IMR-90 (cell line): ENCODE results near the gene CAMKMT. TPM values are rescaled to one million over a fixed set of nuclear protein-coding genes. Genes with fewer than 3 reads are reported as not detected.

Experiments
- ATAC-seq: fragments of 200-7000 bp; cut with Tn5 transposase; 2 replicates; pipeline ENCODE4 v1.9.1; 2020; ENCODE audit warnings: low read depth, mild to moderate bottlenecking, moderate library complexity
- BruUV-seq: library from RNA; stranded (reverse); fragments of 400-500 nt; replicated peaks from 2 replicates; lab custom pipeline; 2021; lab: Mats Ljungman, UMichigan
- CTCF ChIA-PET: fragments of 300-600 bp; formaldehyde crosslinking; extraction: SDS; loops from one replicate; lab custom pipeline; 2021; ENCODE audit warnings: antibody characterized with exemption; lab: Yijun Ruan, JAX
- POLR2A ChIA-PET: fragments of 300-600 bp; sonication (Branson Sonifier 250); formaldehyde crosslinking; loops from one replicate; lab custom pipeline; 2022; ENCODE audit warnings: antibody characterized with exemption; ENCODE audit not compliant: unreplicated experiment; lab: Charles Lee
- DNase-seq: peaks from one replicate; pipeline ENCODE4 v3.0.0; 2013
- H2AFZ ChIP-seq: replicated peaks from 2 replicates; pipeline ENCODE3; 2013; ENCODE audit warnings: low read length, mild to moderate bottlenecking; ENCODE audit not compliant: poor library complexity
- H2AK5ac ChIP-seq: 2 replicates; pipeline ENCODE4 v1.6.1; 2013; ENCODE audit warnings: low read depth, low read length, inconsistent platforms
- H2AK9ac ChIP-seq: replicated peaks from 2 replicates; pipeline ENCODE3; 2013; ENCODE audit warnings: mild to moderate bottlenecking, low read depth, low read length, moderate library complexity; ENCODE audit not compliant: poor library complexity
- H2BK120ac ChIP-seq: 2 replicates; pipeline ENCODE4 v1.6.1; 2013; ENCODE audit warnings: low read depth, low read length, inconsistent platforms
- H2BK15ac ChIP-seq: 3 replicates; pipeline ENCODE4 v1.6.1; 2013; ENCODE audit warnings: low read depth, low read length, inconsistent platforms
- H2BK20ac ChIP-seq: 2 replicates; pipeline ENCODE4 v1.6.1; 2013; ENCODE audit warnings: low read depth, mild to moderate bottlenecking, inconsistent platforms, low read length, moderate library complexity
- H2BK5ac ChIP-seq: 2 replicates; pipeline ENCODE4 v1.6.1; 2013; ENCODE audit warnings: mild to moderate bottlenecking, low read depth, low read length, inconsistent platforms; ENCODE audit not compliant: poor library complexity, severe bottlenecking
- H3K14ac ChIP-seq: replicated peaks from 2 replicates; pipeline ENCODE4 v1.6.1; 2013; ENCODE audit warnings: low read depth, low read length, inconsistent platforms
- H3K18ac ChIP-seq: 2 replicates; pipeline ENCODE4 v1.6.1; 2013; ENCODE audit warnings: low read depth, low read length, control low read depth
- H3K23ac ChIP-seq: 2 replicates; pipeline ENCODE4 v1.6.1; 2013; ENCODE audit warnings: low read depth, low read length, inconsistent platforms
- H3K27ac ChIP-seq: 2 replicates; pipeline ENCODE4 v1.5.1; 2013; ENCODE audit warnings: mild to moderate bottlenecking, control low read depth, low read length; ENCODE audit not compliant: insufficient read depth
- H3K27me3 ChIP-seq: 2 replicates; pipeline ENCODE4 v1.6.1; 2013; ENCODE audit warnings: low read length; ENCODE audit not compliant: control insufficient read depth, insufficient read depth
- H3K36me3 ChIP-seq: 2 replicates; pipeline ENCODE4 v1.6.1; 2013; ENCODE audit warnings: low read length, mixed read lengths; ENCODE audit not compliant: control insufficient read depth, insufficient read depth
- H3K4ac ChIP-seq: 2 replicates; pipeline ENCODE4 v1.6.1; 2013; ENCODE audit warnings: low read depth, low read length, inconsistent platforms
- H3K4me1 ChIP-seq: 2 replicates; pipeline ENCODE4 v1.6.1; 2013; ENCODE audit warnings: low read length, mixed read lengths; ENCODE audit not compliant: control insufficient read depth, insufficient read depth
- H3K4me2 ChIP-seq: 2 replicates; pipeline ENCODE4 v1.6.1; 2013; ENCODE audit warnings: low read depth, mild to moderate bottlenecking, control low read depth, low read length, moderate library complexity
- H3K4me3 ChIP-seq: 2 replicates; pipeline ENCODE4 v1.5.1; 2013; ENCODE audit warnings: low read depth, mild to moderate bottlenecking, control low read depth, low read length, moderate library complexity; ENCODE audit not compliant: insufficient read depth
- H3K56ac ChIP-seq: 2 replicates; pipeline ENCODE4 v1.6.1; 2013; ENCODE audit warnings: low read length, inconsistent platforms; ENCODE audit not compliant: insufficient read depth; ENCODE audit errors: extremely low read depth
- H3K79me1 ChIP-seq, 2 experiments: 2 replicates each; pipeline ENCODE4 v1.6.1; 2013; ENCODE audit warnings: low read length in 2 of 2, inconsistent platforms in 1 of 2, low read depth in 1 of 2
- H3K9ac ChIP-seq: 2 replicates; pipeline ENCODE4 v1.6.1; 2013; ENCODE audit warnings: low read depth, low read length, control low read depth
- H3K9me1 ChIP-seq: 2 replicates; pipeline ENCODE4 v1.6.1; 2013; ENCODE audit warnings: low read length, inconsistent platforms; ENCODE audit not compliant: insufficient read depth
- H3K9me3 ChIP-seq: 2 replicates; pipeline ENCODE4 v1.6.1; 2013; ENCODE audit warnings: low read length; ENCODE audit not compliant: control insufficient read depth, insufficient read depth
- H4K20me1 ChIP-seq: 2 replicates; pipeline ENCODE4 v1.6.1; 2013; ENCODE audit warnings: low read length, inconsistent platforms; ENCODE audit not compliant: insufficient read depth
- H4K5ac ChIP-seq: 2 replicates; pipeline ENCODE4 v1.6.1; 2013; ENCODE audit warnings: mild to moderate bottlenecking, low read depth, low read length, control low read depth
- H4K8ac ChIP-seq, 2 experiments: 2 replicates each; pipeline ENCODE4 v1.6.1; 2013; ENCODE audit warnings: low read depth in 2 of 2, low read length in 2 of 2, control low read depth in 1 of 2, inconsistent platforms in 1 of 2
- H4K91ac ChIP-seq: 2 replicates; pipeline ENCODE4 v1.6.1; 2013; ENCODE audit warnings: low read depth, low read length, inconsistent platforms; ENCODE audit not compliant: insufficient read depth
- BHLHE40 ChIP-seq: fragments of 150-350 bp; IDR thresholded peaks from 2 replicates; pipeline ENCODE4 v1.6.1; 2016; ENCODE audit warnings: mild to moderate bottlenecking, low read depth, low read length
- CEBPB ChIP-seq: IDR thresholded peaks from 2 replicates; pipeline ENCODE4 v1.6.1; 2012; ENCODE audit warnings: low read depth, low read length, improper control_type of control experiment
- CHD1 ChIP-seq: IDR thresholded peaks from 2 replicates; pipeline ENCODE4 v1.6.1; 2012; ENCODE audit warnings: low read depth, low read length, improper control_type of control experiment
- FOS ChIP-seq: fragments of 150-350 bp; IDR thresholded peaks from 2 replicates; pipeline ENCODE4 v1.6.1; 2016; ENCODE audit warnings: low read depth, low read length
- MAFK ChIP-seq: IDR thresholded peaks from 2 replicates; pipeline ENCODE4 v1.6.1; 2012; ENCODE audit warnings: low read depth, low read length, improper control_type of control experiment
- MAZ ChIP-seq: IDR thresholded peaks from 2 replicates; pipeline ENCODE4 v1.6.1; 2012; ENCODE audit warnings: low read depth, mild to moderate bottlenecking, low read length, improper control_type of control experiment, moderate library complexity, borderline replicate concordance
- MXI1 ChIP-seq: IDR thresholded peaks from 2 replicates; pipeline ENCODE4 v1.6.1; 2012; ENCODE audit warnings: low read depth, mild to moderate bottlenecking, low read length, moderate library complexity, borderline replicate concordance
- NFE2L2 ChIP-seq: fragments of 150-350 bp; IDR thresholded peaks from 2 replicates; pipeline ENCODE4 v1.6.1; 2016; ENCODE audit warnings: low read depth, mild to moderate bottlenecking, low read length
- POLR2A ChIP-seq: IDR thresholded peaks from 2 replicates; pipeline ENCODE4 v1.6.1; 2012; ENCODE audit warnings: mild to moderate bottlenecking, low read depth, low read length
- RAD21 ChIP-seq: IDR thresholded peaks from 2 replicates; pipeline ENCODE4 v1.6.1; 2012; ENCODE audit warnings: low read length, improper control_type of control experiment
- RCOR1 ChIP-seq: IDR thresholded peaks from 2 replicates; pipeline ENCODE4 v1.6.1; 2012; ENCODE audit warnings: mild to moderate bottlenecking, low read length, improper control_type of control experiment; ENCODE audit not compliant: insufficient replicate concordance
- RFX5 ChIP-seq: IDR thresholded peaks from 2 replicates; pipeline ENCODE4 v1.8.0; 2012; ENCODE audit warnings: low read depth, mild to moderate bottlenecking, low read length, moderate library complexity
- SMC3 ChIP-seq: fragments of 150-350 bp; IDR thresholded peaks from 2 replicates; pipeline ENCODE4 v1.6.1; 2016; ENCODE audit warnings: low read depth, mild to moderate bottlenecking, antibody characterized with exemption, low read length, moderate library complexity
- WGBS, 2 experiments: methylation state at CpG; one replicate each; pipeline versions ENCODE4 v1.1.5 to v1.1.7; 2013; ENCODE audit warnings: missing lambda C conversion rate in 2 of 2; ENCODE audit not compliant: insufficient read length in 1 of 2; ENCODE audit errors: extremely low coverage in 2 of 2; 5-methylcytosine and 5-hydroxymethylcytosine counted together
- dilution Hi-C: fragments of 300-500 bp; cut with HindIII; formaldehyde crosslinking; loops from one replicate; pipeline ENCODE4 v1.14.3; 2018; ENCODE audit warnings: low sequenced_read_pairs; ENCODE audit not compliant: unreplicated experiment
- in situ Hi-C: fragments of 300-500 bp; cut with MboI; formaldehyde crosslinking; loops from 3 replicates; pipeline ENCODE4 v1.14.3; 2019; ENCODE audit warnings: low sequenced_read_pairs, inconsistent platforms, mixed read lengths
- intact Hi-C: fragments of 100-400 bp; cut with micrococcal nuclease; formaldehyde crosslinking; loops from 2 replicates; pipeline ENCODE4 v1.10.0; 2022
- polyA plus RNA-seq, 3 experiments: library from polyadenylated mRNA; depleted of rRNA; stranded (reverse); fragments of >200 nt; gene quantifications; 2 replicates each; pipeline ENCODE4 v1.2.3, GENCODE V29; 2012; ENCODE audit warnings: low replicate concordance in 1 of 3
- total RNA-seq: library from RNA; depleted of rRNA; stranded (reverse); fragments of >200 nt; gene quantifications from 2 replicates; pipeline ENCODE4 v1.2.3, GENCODE V29; 2012
- TF ChIP-seq, protein P1 (sequence below): conservative IDR thresholded peaks from 2 replicates; pipeline ENCODE4 v1.5.1; 2012; ENCODE audit warnings: mild to moderate bottlenecking, low read depth, low read length, improper control_type of control experiment
- TF ChIP-seq, protein P2 (sequence below): fragments of 150-350 bp; IDR thresholded peaks from 2 replicates; pipeline ENCODE4 v1.6.1; 2017; ENCODE audit warnings: mild to moderate bottlenecking, antibody characterized with exemption, low read length, low read depth

The CAMKMT gene
- total and polyA plus RNA-seq, 2 of the 4 experiments (the other 2 are of a cell fraction): 4.4 to 6.8 TPM

DNA sequence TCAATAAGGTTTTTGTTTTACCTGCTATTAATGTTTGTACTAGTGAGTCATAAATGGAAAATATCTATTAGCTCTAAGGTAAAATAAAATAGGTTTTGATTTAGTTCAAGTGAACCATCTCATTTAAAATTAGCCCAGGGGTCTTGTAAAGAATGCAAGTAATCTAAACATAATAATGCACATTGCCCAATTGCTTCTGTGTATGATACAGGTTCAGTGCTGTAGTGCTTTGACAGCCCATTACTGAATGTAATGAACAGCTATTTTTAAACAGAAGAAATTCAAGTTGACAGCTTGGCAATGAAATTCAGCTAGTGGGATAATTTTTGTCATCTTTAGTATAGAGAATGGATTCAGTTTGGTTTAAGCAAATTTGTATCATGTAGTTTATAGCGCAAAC, 91.5 kb downstream of the CAMKMT start:
- Histone ChIP-seq H4K5ac (no peak overlapping the region), H4K20me1 (no peaks in the 10 kb centered on the region), H3K36me3 (no peaks in the 10 kb centered on the region), H3K56ac (no peak overlapping the region), H3K27me3 (no peaks in the 10 kb centered on the region), H3K9me3 (no peaks in the 10 kb centered on the region), H4K91ac (no peak overlapping the region), H3K14ac (no peak overlapping the region), H2BK15ac (no peak overlapping the region), H3K23ac (no peak overlapping the region), H3K79me1 (no peaks in the 10 kb centered on the region), H3K9me1 (no peaks in the 10 kb centered on the region), H3K4me3 (no peak overlapping the region), H2BK20ac (no peak overlapping the region), H3K18ac (no peak overlapping the region), H2BK120ac (no peak overlapping the region), H3K27ac (no peak overlapping the region), H4K8ac (no peak overlapping the region), H2AFZ (no peak overlapping the region), H3K4me2 (no peak overlapping the region), H2AK5ac (no peak overlapping the region), H3K4me1 (no peaks in the 10 kb centered on the region), H2AK9ac (no peak overlapping the region), H2BK5ac (no peak overlapping the region), H3K9ac (no peak overlapping the region), H3K4ac (no peak overlapping the region)
- no peak for DNase-seq
- dilution Hi-C loops: no loop called here
- in situ Hi-C loops: no loop called here
- ChIA-PET CTCF (interaction anchor here (1.5 kb wide), 1 partner anchor 26 kb away, joined by 5 read pairs; no protein-coding TSS in a partner anchor), POLR2A (no interaction called here)
- intact Hi-C loops: no loop called here
- no TSS peak for BruUV-seq
- no peak for ATAC-seq
- WGBS, 2 experiments: no CpG with 5 or more reads among the region's 1 CpG
- TF ChIP-seq MXI1: no peak
- TF ChIP-seq RFX5: no peak
- TF ChIP-seq, protein P1, sequence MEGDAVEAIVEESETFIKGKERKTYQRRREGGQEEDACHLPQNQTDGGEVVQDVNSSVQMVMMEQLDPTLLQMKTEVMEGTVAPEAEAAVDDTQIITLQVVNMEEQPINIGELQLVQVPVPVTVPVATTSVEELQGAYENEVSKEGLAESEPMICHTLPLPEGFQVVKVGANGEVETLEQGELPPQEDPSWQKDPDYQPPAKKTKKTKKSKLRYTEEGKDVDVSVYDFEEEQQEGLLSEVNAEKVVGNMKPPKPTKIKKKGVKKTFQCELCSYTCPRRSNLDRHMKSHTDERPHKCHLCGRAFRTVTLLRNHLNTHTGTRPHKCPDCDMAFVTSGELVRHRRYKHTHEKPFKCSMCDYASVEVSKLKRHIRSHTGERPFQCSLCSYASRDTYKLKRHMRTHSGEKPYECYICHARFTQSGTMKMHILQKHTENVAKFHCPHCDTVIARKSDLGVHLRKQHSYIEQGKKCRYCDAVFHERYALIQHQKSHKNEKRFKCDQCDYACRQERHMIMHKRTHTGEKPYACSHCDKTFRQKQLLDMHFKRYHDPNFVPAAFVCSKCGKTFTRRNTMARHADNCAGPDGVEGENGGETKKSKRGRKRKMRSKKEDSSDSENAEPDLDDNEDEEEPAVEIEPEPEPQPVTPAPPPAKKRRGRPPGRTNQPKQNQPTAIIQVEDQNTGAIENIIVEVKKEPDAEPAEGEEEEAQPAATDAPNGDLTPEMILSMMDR: no peak
- no peak for TF ChIP-seq RCOR1
- TF ChIP-seq BHLHE40: no peak
- TF ChIP-seq MAFK: no peak
- TF ChIP-seq FOS: no peak
- no peak for TF ChIP-seq RAD21
- TF ChIP-seq, protein P2, sequence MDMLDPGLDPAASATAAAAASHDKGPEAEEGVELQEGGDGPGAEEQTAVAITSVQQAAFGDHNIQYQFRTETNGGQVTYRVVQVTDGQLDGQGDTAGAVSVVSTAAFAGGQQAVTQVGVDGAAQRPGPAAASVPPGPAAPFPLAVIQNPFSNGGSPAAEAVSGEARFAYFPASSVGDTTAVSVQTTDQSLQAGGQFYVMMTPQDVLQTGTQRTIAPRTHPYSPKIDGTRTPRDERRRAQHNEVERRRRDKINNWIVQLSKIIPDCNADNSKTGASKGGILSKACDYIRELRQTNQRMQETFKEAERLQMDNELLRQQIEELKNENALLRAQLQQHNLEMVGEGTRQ: no peak
- no peak for TF ChIP-seq MAZ
- TF ChIP-seq CHD1: no peak
- TF ChIP-seq NFE2L2: no peak
- TF ChIP-seq SMC3: no peak
- no peak for TF ChIP-seq CEBPB
- TF ChIP-seq POLR2A: no peak
